GM23338 (cell line): ENCODE data around the gene OR2V2.

Experiments
- CREB1 ChIP-seq: fragments of 250-450 bp; sonication (Bioruptor Pico); IDR thresholded peaks from 2 replicates; pipeline ENCODE4 v1.5.0; 2020; ENCODE audit warnings: low read depth, mild to moderate bottlenecking, moderate library complexity
- CTCF ChIP-seq, 2 experiments: fragments of 200-600 bp in 1 of 2; sonication (generic) in 1 of 2; conservative IDR thresholded peaks; 2 replicates each; pipeline versions ENCODE4 v1.5.1 to v1.6.1; 2016 to 2017; ENCODE audit warnings: antibody characterized with exemption in 2 of 2, low read depth in 2 of 2, mild to moderate bottlenecking in 2 of 2, moderate library complexity in 1 of 2
- EZH2 ChIP-seq: fragments of 200-600 bp; sonication (generic); IDR thresholded peaks from one replicate; pipeline ENCODE4 v1.8.0; 2017; ENCODE audit warnings: antibody characterized with exemption, mild to moderate bottlenecking, low read depth; ENCODE audit not compliant: unreplicated experiment
- EZH2phosphoT487 ChIP-seq: fragments of 200-600 bp; sonication (generic); IDR thresholded peaks from one replicate; pipeline ENCODE4 v1.8.1; 2018; ENCODE audit warnings: antibody characterized with exemption; ENCODE audit not compliant: unreplicated experiment
- JUNB ChIP-seq: IDR thresholded peaks from one replicate; pipeline ENCODE4 v1.6.1; 2016; ENCODE audit warnings: antibody characterized with exemption; ENCODE audit not compliant: unreplicated experiment
- NANOG ChIP-seq: IDR thresholded peaks from 2 replicates; pipeline ENCODE4 v1.6.1; 2016; ENCODE audit warnings: antibody characterized with exemption, borderline replicate concordance
- POLR2AphosphoS5 ChIP-seq: IDR thresholded peaks from 2 replicates; pipeline ENCODE4 v1.6.1; 2016; ENCODE audit warnings: antibody characterized with exemption, low read depth
- STAT1 ChIP-seq: IDR thresholded peaks from one replicate; pipeline ENCODE4 v1.6.1; 2016; ENCODE audit warnings: antibody characterized with exemption; ENCODE audit not compliant: unreplicated experiment
- ZNF114 ChIP-seq: fragments of 250-450 bp; sonication (Bioruptor Pico); IDR thresholded peaks from 2 replicates; pipeline ENCODE4 v1.5.0; 2020; ENCODE audit warnings: mild to moderate bottlenecking, moderate library complexity
- TF ChIP-seq, protein P1 (sequence below): IDR thresholded peaks from one replicate; pipeline ENCODE4 v1.6.1; 2018; ENCODE audit warnings: antibody characterized with exemption; ENCODE audit not compliant: unreplicated experiment
- TF ChIP-seq, protein P2 (sequence below): IDR thresholded peaks from 2 replicates; pipeline ENCODE4 v1.6.1; 2016; ENCODE audit warnings: antibody characterized with exemption

GRCh38 chr5:181207214-181207959 is 60.0 kb downstream of the OR2V2 start:
- TF ChIP-seq CTCF (conservative IDR thresholded peaks at IDR 0.05; ENCODE audit: low read depth in 2 of 2) (no peak), EZH2 (no peak), POLR2AphosphoS5 (no peak), EZH2phosphoT487 (no peak), JUNB (no peak), NANOG (no peak), CREB1 (CRISPR knock-in tag) (no peak), ZNF114 (no peak), STAT1 (no peak)
- TF ChIP-seq, protein P1, sequence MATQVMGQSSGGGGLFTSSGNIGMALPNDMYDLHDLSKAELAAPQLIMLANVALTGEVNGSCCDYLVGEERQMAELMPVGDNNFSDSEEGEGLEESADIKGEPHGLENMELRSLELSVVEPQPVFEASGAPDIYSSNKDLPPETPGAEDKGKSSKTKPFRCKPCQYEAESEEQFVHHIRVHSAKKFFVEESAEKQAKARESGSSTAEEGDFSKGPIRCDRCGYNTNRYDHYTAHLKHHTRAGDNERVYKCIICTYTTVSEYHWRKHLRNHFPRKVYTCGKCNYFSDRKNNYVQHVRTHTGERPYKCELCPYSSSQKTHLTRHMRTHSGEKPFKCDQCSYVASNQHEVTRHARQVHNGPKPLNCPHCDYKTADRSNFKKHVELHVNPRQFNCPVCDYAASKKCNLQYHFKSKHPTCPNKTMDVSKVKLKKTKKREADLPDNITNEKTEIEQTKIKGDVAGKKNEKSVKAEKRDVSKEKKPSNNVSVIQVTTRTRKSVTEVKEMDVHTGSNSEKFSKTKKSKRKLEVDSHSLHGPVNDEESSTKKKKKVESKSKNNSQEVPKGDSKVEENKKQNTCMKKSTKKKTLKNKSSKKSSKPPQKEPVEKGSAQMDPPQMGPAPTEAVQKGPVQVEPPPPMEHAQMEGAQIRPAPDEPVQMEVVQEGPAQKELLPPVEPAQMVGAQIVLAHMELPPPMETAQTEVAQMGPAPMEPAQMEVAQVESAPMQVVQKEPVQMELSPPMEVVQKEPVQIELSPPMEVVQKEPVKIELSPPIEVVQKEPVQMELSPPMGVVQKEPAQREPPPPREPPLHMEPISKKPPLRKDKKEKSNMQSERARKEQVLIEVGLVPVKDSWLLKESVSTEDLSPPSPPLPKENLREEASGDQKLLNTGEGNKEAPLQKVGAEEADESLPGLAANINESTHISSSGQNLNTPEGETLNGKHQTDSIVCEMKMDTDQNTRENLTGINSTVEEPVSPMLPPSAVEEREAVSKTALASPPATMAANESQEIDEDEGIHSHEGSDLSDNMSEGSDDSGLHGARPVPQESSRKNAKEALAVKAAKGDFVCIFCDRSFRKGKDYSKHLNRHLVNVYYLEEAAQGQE = no peak
- TF ChIP-seq, protein P2, sequence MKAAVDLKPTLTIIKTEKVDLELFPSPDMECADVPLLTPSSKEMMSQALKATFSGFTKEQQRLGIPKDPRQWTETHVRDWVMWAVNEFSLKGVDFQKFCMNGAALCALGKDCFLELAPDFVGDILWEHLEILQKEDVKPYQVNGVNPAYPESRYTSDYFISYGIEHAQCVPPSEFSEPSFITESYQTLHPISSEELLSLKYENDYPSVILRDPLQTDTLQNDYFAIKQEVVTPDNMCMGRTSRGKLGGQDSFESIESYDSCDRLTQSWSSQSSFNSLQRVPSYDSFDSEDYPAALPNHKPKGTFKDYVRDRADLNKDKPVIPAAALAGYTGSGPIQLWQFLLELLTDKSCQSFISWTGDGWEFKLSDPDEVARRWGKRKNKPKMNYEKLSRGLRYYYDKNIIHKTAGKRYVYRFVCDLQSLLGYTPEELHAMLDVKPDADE = no peak
